H1 (cell line): ENCODE data around the gene BROX. TPM values are rescaled to one million over a fixed set of nuclear protein-coding genes. Genes with fewer than 3 reads are reported as not detected.

Experiments
- JUND ChIP-seq: IDR thresholded peaks from 2 replicates; pipeline ENCODE4 v1.6.1; 2011; ENCODE audit warnings: mild to moderate bottlenecking, improper control_type of control experiment, low read length
- RAD21 ChIP-seq, 2 experiments: IDR thresholded peaks in 1 of 2; conservative IDR thresholded peaks in 1 of 2; 2 replicates each; pipeline ENCODE4 v1.6.1; 2011; ENCODE audit warnings: low read depth in 2 of 2, low read length in 2 of 2, improper control_type of control experiment in 1 of 2, inconsistent platforms in 1 of 2, mild to moderate bottlenecking in 1 of 2, moderate library complexity in 1 of 2
- SIN3A ChIP-seq, 2 experiments: IDR thresholded peaks in 1 of 2; conservative IDR thresholded peaks in 1 of 2; 2 replicates each; pipeline ENCODE4 v1.6.1; 2011 to 2012; ENCODE audit warnings: low read length in 2 of 2, improper control_type of control experiment in 1 of 2, low read depth in 1 of 2, mild to moderate bottlenecking in 1 of 2
- TCF12 ChIP-seq: IDR thresholded peaks from 2 replicates; pipeline ENCODE4 v1.6.1; 2011; ENCODE audit warnings: low read depth, mild to moderate bottlenecking, low read length
- TEAD4 ChIP-seq: IDR thresholded peaks from 2 replicates; pipeline ENCODE4 v1.6.1; 2012; ENCODE audit warnings: low read depth, low read length, inconsistent platforms, mixed read lengths
- polyA plus RNA-seq, 7 experiments: library from polyadenylated mRNA; depleted of rRNA in 3 of 7; stranded (reverse) in 5 of 7; unstranded in 2 of 7; fragments of >200 nt in 5 of 7; fragments of 200-250 nt in 2 of 7; gene quantifications; 1 replicate in 5 of 7; 2 replicates in 1 of 7; 4 replicates in 1 of 7; pipeline versions ENCODE4 v1.2.1 to v1.2.3, GENCODE V29; 2011 to 2013; ENCODE audit warnings: missing spikeins in 2 of 7, mixed read lengths in 2 of 7
- total RNA-seq: library from RNA; stranded (reverse); fragmentation: NEBNext Ultra II Directional; extraction: Animal tissue kit (Norgen Biotek cat#: 25700); gene quantifications from 2 replicates; pipeline ENCODE4 v1.2.1, GENCODE V29; 2021
- TF ChIP-seq, protein P1 (sequence below): IDR thresholded peaks from 2 replicates; pipeline ENCODE4 v1.6.1; 2012; ENCODE audit warnings: inconsistent platforms

Gene BROX
- total and polyA plus RNA-seq, 2 of the 8 experiments (the other 6 are each of a cell fraction or from before 2014, with no cell fraction given): 3.8 to 26.7 TPM

DNA sequence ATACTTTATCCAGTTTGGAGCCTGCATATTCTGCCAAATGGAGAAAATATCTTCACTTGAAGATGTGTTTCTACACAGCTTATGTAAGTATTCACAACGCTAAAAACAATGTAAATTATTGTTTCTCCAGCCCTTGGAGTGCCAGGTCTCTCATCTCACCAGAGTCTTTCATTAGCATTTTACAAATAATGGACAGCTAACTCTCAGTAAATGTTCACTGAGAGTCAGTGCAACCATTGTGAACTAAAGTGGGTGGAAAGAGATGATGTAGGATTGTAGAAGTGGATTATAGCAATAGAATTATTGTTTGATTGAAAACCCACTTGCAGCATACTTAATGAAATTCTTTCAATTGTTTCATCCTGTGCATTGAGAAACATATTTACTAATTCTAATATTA is 16.4 kb downstream of the BROX start (continued):
- no peak for TF ChIP-seq RAD21 (IDR thresholded peaks at IDR 0.05 in 1 of 2, conservative IDR thresholded peaks at IDR 0.05 in 1 of 2; ENCODE audit: low read depth in 2 of 2, low read length in 2 of 2)
- TF ChIP-seq SIN3A (conservative IDR thresholded peaks at IDR 0.05 in 1 of 2, IDR thresholded peaks at IDR 0.05 in 1 of 2; ENCODE audit: low read depth in 1 of 2, low read length in 2 of 2): no peak
- TF ChIP-seq TCF12: no peak
- TF ChIP-seq, protein P1, sequence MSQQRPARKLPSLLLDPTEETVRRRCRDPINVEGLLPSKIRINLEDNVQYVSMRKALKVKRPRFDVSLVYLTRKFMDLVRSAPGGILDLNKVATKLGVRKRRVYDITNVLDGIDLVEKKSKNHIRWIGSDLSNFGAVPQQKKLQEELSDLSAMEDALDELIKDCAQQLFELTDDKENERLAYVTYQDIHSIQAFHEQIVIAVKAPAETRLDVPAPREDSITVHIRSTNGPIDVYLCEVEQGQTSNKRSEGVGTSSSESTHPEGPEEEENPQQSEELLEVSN: no peak
- no peak for TF ChIP-seq TEAD4
- no peak for TF ChIP-seq JUND
